Panc1 (cell line): ENCODE results near the gene DIP2C.

Experiments used
- CTCF ChIP-seq: fragments of 450-650 bp; IDR thresholded peaks from 2 replicates; pipeline ENCODE4 v1.5.1; 2017; ENCODE audit warnings: mild to moderate bottlenecking
- POLR2AphosphoS5 ChIP-seq: IDR thresholded peaks from 2 replicates; pipeline ENCODE4 v1.6.1; 2012; ENCODE audit warnings: mild to moderate bottlenecking, low read depth, low read length, moderate library complexity

- TF ChIP-seq CTCF = no peak
- TF ChIP-seq POLR2AphosphoS5 = no peak
These were observed 319.0 kb downstream of the DIP2C start for GRCh38 chr10:370449-370825.
